Transverse colon (tissue), 4 donors: ENCODE results near the gene CCSER2. TPM values are rescaled to one million over a fixed set of nuclear protein-coding genes. Genes with fewer than 3 reads are reported as not detected.

Experiments used
- DNase-seq: peaks from one replicate; pipeline ENCODE4 v3.0.0-alpha.2; 2019
- H3K27ac ChIP-seq, 4 donors: fragments of 200-600 bp; sonication (generic); 2 replicates each; pipeline ENCODE4 v1.5.1; 2016 to 2018; ENCODE audit warnings: inconsistent platforms in 4 of 4
- H3K27me3 ChIP-seq: fragments of 200-600 bp; sonication (generic); 2 replicates; pipeline ENCODE4 v1.5.1; 2017; ENCODE audit warnings: inconsistent platforms
- H3K36me3 ChIP-seq, 4 donors: fragments of 200-600 bp; sonication (generic); 2 replicates each; pipeline ENCODE4 v1.5.1; 2017 to 2019; ENCODE audit warnings: inconsistent platforms in 4 of 4
- H3K4me1 ChIP-seq, 4 donors: fragments of 200-600 bp; sonication (generic); 2 replicates each; pipeline ENCODE4 v1.5.1; 2017 to 2020; ENCODE audit warnings: inconsistent platforms in 4 of 4
- H3K4me3 ChIP-seq, 4 donors: fragments of 200-600 bp; sonication (generic); 1 replicate in 1 of 4; 2 replicates in 3 of 4; pipeline versions ENCODE4 v1.5.1 to v1.6.1; 2017 to 2019; ENCODE audit warnings: inconsistent platforms in 4 of 4
- H3K9me3 ChIP-seq, 2 donors: fragments of 200-600 bp; sonication (generic); 2 replicates each; pipeline ENCODE4 v1.5.1; 2017 to 2019; ENCODE audit warnings: inconsistent platforms in 2 of 2
- EP300 ChIP-seq: sonication (generic); formaldehyde crosslinking; IDR thresholded peaks from one replicate; pipeline ENCODE4 v1.6.1; 2017; ENCODE audit warnings: antibody characterized with exemption, low read depth
- POLR2A ChIP-seq: fragments of 450-650 bp; IDR thresholded peaks from one replicate; pipeline ENCODE4 v1.6.1; 2016; ENCODE audit warnings: antibody characterized with exemption, mild to moderate bottlenecking, moderate library complexity
- POLR2AphosphoS5 ChIP-seq, 3 donors: sonication (generic); formaldehyde crosslinking; IDR thresholded peaks; one replicate each; pipeline ENCODE4 v1.6.1; 2016; ENCODE audit warnings: antibody characterized with exemption in 3 of 3
- WGBS, 2 donors: methylation state at CpG; one replicate each; pipeline ENCODE4 v1.1.5; 2018; ENCODE audit warnings: low coverage in 1 of 2; 5-methylcytosine and 5-hydroxymethylcytosine counted together
- in situ Hi-C, 4 donors: fragments of 200-750 bp; cut with MboI; loops; one replicate each; pipeline versions ENCODE4 v1.15.0 to v1.15.1; 2017; ENCODE audit warnings: low sequenced_read_pairs in 3 of 4, low pct_ligation_motif_present in 1 of 4, low pct_unique_long_range_greater_than_20kb in 1 of 4
- intact Hi-C: fragments of 100-400 bp; cut with DNase I; formaldehyde crosslinking; loops from one replicate; pipeline ENCODE4 v1.15.1; 2023; ENCODE audit warnings: low total_unique reads
- total RNA-seq, 4 donors: library from RNA; depleted of rRNA; stranded (reverse); fragments of >200 nt; gene quantifications; one replicate each; pipeline ENCODE4 v1.1.0, GENCODE V29; 2016
- TF ChIP-seq, protein P1 (sequence below), 5 experiments: fragments of 200-600 bp in 3 of 5; fragments of 450-650 bp in 2 of 5; sonication (generic) in 3 of 5; IDR thresholded peaks; 1 replicate in 2 of 5; 2 replicates in 3 of 5; pipeline ENCODE4 v1.5.1; 2016 to 2017; ENCODE audit warnings: antibody characterized with exemption in 5 of 5, inconsistent platforms in 3 of 5, mild to moderate bottlenecking in 2 of 5, moderate library complexity in 1 of 5

The CCSER2 gene
- total RNA-seq, 4 donors from 2014 or later, result 20.9 to 45.6 (median 33.7) TPM

DNA sequence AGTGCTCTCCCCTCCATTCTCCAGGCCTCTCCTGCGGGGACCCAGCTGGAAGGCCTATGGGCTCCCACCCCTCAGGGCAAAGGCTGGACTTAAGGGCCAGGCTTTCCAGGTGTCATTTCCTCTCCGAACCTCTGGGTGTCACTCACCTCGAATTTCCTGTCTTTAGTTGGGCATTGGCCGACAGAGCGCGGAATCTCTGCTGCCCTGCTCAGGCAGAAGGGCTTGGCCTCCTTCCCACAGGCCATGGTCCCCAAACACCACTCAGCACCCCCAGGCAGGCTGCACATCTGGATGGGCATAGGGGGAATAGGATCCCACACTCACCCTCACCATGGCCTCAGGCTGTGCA lies 212.9 kb downstream of the CCSER2 start:
- intact Hi-C loops (loop anchor here (2.0 to 5.0 kb wide), 2 partner anchors 166 to 201 kb away; no protein-coding TSS in a partner anchor), in situ Hi-C loops (loop anchor here in 1 of 4 donors (25.0 kb wide), 1 partner anchor 154 kb away; no protein-coding TSS in a partner anchor)
- Histone ChIP-seq H3K36me3 (no peaks in the 10 kb centered on the region), H3K9me3 (no peaks in the 10 kb centered on the region), H3K4me3 (no peak overlapping the region), H3K27me3 (peaks cover 10% of the 10 kb centered on the region), H3K4me1 (peaks cover 0 to 10% (median 7%) of the 10 kb centered on the region in 4 donors), H3K27ac (no peak overlapping the region)
- TF ChIP-seq, protein P1, sequence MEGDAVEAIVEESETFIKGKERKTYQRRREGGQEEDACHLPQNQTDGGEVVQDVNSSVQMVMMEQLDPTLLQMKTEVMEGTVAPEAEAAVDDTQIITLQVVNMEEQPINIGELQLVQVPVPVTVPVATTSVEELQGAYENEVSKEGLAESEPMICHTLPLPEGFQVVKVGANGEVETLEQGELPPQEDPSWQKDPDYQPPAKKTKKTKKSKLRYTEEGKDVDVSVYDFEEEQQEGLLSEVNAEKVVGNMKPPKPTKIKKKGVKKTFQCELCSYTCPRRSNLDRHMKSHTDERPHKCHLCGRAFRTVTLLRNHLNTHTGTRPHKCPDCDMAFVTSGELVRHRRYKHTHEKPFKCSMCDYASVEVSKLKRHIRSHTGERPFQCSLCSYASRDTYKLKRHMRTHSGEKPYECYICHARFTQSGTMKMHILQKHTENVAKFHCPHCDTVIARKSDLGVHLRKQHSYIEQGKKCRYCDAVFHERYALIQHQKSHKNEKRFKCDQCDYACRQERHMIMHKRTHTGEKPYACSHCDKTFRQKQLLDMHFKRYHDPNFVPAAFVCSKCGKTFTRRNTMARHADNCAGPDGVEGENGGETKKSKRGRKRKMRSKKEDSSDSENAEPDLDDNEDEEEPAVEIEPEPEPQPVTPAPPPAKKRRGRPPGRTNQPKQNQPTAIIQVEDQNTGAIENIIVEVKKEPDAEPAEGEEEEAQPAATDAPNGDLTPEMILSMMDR (IDR thresholded peaks at IDR 0.05), result no peak
- TF ChIP-seq POLR2A (no peak), POLR2AphosphoS5 (IDR thresholded peaks at IDR 0.05) (no peak), EP300 (no peak)
- no peak for DNase-seq
- WGBS, 2 donors, result 79% methylated on average over 6 of the region's 6 CpGs; no CpG with 5 or more reads in 1 of the 2 donors

DNA sequence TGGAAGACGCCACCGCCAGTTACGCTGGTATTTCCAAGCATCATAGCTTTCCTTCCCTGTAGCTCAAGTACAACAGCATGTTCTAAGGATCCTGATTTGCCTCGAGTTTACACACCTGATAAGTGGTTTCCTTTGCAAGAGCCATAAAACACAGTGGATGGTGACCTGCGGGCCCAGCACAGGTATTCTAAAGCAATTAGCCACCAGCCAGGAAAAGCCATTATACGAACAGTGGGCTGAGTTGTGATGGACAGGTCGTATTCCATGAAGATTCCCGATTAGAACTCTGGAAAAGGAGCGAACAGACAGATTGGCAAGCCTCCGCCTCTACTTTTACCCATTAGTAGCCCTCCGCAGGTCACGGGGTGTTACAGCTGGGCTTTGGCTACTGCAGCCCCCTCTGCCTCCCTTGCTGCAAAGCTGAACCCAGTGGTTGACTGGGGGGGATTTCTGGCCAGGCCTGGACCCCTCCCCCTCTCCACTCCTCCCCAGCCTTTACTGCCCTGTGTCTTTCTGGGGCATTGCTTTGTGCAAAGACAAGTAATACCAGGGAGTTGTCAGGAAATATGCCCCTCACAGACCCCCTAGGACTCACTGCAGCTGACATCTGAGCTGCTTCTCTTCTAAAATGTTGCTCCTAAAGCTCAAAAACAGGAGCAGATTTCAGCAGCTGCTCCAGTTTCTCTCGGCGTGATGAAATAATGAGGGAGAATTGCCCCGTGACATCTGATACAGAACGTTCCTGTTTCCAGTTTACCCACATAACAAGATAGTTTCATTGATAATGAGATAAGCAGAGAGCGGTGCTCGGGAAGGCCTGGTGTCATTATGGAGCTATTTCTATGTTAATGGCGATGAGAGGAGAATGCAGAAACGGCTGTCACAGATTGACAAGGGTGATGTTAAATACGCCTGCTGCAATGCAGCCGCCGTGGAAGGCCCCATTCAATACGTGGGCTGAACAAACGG lies 214.4 kb downstream of the CCSER2 start:
- intact Hi-C loops (loop anchor here (5.0 kb wide), 1 partner anchor 199 kb away; no protein-coding TSS in a partner anchor), in situ Hi-C loops (loop anchor here in 1 of 4 donors (25.0 kb wide), 1 partner anchor 156 kb away; no protein-coding TSS in a partner anchor)
- no peak overlapping the region for H3K27ac ChIP-seq
- peaks cover 10% of the 10 kb centered on the region for H3K27me3 ChIP-seq
- H3K9me3 ChIP-seq, result no peaks in the 10 kb centered on the region
- no peaks in the 10 kb centered on the region for H3K36me3 ChIP-seq
- WGBS, 2 donors, result 74 to 75% methylated on average over 13 to 25 of the region's 25 CpGs
- DNase-seq, result no peak
- no peak overlapping the region for H3K4me3 ChIP-seq
- peaks cover 0 to 10% (median 7%) of the 10 kb centered on the region in 4 donors for H3K4me1 ChIP-seq
- TF ChIP-seq EP300, result no peak
- no peak for TF ChIP-seq POLR2AphosphoS5 (IDR thresholded peaks at IDR 0.05)
- TF ChIP-seq, protein P1 (IDR thresholded peaks at IDR 0.05), result no peak
- no peak for TF ChIP-seq POLR2A

DNA sequence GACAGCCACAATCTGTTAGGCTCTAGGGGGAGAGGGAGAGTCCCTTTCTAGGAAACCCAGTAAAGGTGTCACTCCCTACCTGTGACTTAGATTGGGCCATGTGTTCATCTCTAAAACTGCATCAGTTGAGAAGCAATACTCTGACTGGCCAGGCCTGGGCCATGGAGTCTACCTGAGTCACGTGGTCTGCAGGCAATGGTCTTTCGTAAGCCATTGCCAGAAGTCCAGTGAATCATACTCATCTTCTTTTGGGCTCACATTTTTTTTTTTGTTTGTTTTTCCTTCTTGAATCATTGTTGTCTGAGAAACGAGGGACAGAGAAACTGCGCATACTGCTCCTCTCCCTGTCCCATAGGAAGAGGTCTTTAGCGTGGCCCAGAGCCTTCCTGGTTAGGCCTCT lies 215.6 kb downstream of the CCSER2 start:
- TF ChIP-seq POLR2A (no peak), POLR2AphosphoS5 (IDR thresholded peaks at IDR 0.05) (no peak), EP300 (no peak)
- TF ChIP-seq, protein P1 (IDR thresholded peaks at IDR 0.05), result no peak
- Histone ChIP-seq H3K27me3 (peaks cover 10% of the 10 kb centered on the region), H3K27ac (no peak overlapping the region), H3K4me1 (peaks cover 0 to 10% (median 7%) of the 10 kb centered on the region in 4 donors), H3K36me3 (no peaks in the 10 kb centered on the region), H3K9me3 (no peaks in the 10 kb centered on the region), H3K4me3 (no peak overlapping the region)
- DNase-seq, result no peak
- in situ Hi-C loops, result loop anchor here in 1 of 4 donors (25.0 kb wide), 1 partner anchor 157 kb away; no protein-coding TSS in a partner anchor
- intact Hi-C loops, result loop anchor here (5.0 kb wide), 1 partner anchor 198 kb away; no protein-coding TSS in a partner anchor
- WGBS, 2 donors, result 82 to 86% methylated on average over 4 to 5 of the region's 5 CpGs

DNA sequence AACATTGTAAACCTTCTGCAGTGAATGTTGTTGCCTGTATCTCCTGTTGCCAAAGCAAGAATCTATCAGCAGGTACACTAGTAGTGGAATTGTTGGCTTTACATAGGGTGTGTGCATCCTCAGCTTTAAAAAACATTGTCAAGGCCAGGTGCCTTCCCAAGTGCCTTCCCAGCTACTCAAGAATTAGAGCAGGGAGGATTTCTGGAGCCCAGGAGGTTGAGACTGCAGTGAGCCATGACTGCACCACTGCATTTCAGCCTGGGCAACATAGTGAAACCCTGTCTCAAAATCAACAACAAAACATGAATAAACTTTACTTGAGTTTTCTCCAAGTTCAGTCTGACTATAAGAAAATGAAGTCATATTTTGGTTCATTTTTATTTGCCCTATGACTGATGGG lies 217.3 kb downstream of the CCSER2 start:
- intact Hi-C loops (loop anchor here (2.0 kb wide), 1 partner anchor 19 kb away; no protein-coding TSS in a partner anchor), in situ Hi-C loops (loop anchor here in 1 of 4 donors (25.0 kb wide), 1 partner anchor 158 kb away; no protein-coding TSS in a partner anchor)

More for the DNA sequence above, 217.3 kb downstream of the CCSER2 start:
- TF ChIP-seq, protein P1 (IDR thresholded peaks at IDR 0.05), result no peak
- TF ChIP-seq POLR2A (no peak), EP300 (no peak), POLR2AphosphoS5 (IDR thresholded peaks at IDR 0.05) (no peak)
- H3K36me3 ChIP-seq, result no peaks in the 10 kb centered on the region
- H3K9me3 ChIP-seq, result no peaks in the 10 kb centered on the region
- no peak for DNase-seq
- H3K27me3 ChIP-seq, result peaks cover 5% of the 10 kb centered on the region
- H3K4me1 ChIP-seq, result peaks cover 0 to 5% (median 5%) of the 10 kb centered on the region in 4 donors
- H3K4me3 ChIP-seq, result no peak overlapping the region
- no peak overlapping the region for H3K27ac ChIP-seq
